EL (cell line): Measurements from ENCODE around the gene KAT14.
"Not testable (repeated sequence)": the region's sequence is repeated elsewhere in the genome, so short reads cannot be mapped to it uniquely, and the experiment has no call there.

Source experiments
- DNase-seq: peaks from one replicate; pipeline ENCODE4 v3.0.0-alpha.2; 2016

KAT14 gene

GRCh38 chr20:18165553-18165952 is 27.9 kb downstream of the KAT14 start:
- no peak for DNase-seq

- no peak for DNase-seq
These were observed 28.7 kb downstream of the KAT14 start for GRCh38 chr20:18166241-18166881.

- DNase-seq, result no peak
These were observed 29.3 kb downstream of the KAT14 start for GRCh38 chr20:18166950-18167349.

GRCh38 chr20:18172379-18172778 is 34.7 kb downstream of the KAT14 start:
- no peak for DNase-seq

GRCh38 chr20:18174906-18175683 is 37.4 kb downstream of the KAT14 start:
- no peak for DNase-seq

GRCh38 chr20:18176318-18176785 is 38.7 kb downstream of the KAT14 start:
- no peak for DNase-seq

- not testable (repeated sequence) for DNase-seq
These were observed 42.7 kb downstream of the KAT14 start for GRCh38 chr20:18180366-18180765.

- DNase-seq, result no peak
These were observed 43.2 kb downstream of the KAT14 start for GRCh38 chr20:18180815-18181214.

GRCh38 chr20:18187020-18187419 is 49.4 kb downstream of the KAT14 start:
- DNase-seq, result no peak

- DNase-seq, result no peak
These were observed 50.8 kb downstream of the KAT14 start for GRCh38 chr20:18188434-18188833.

- no peak for DNase-seq
These were observed 52.9 kb downstream of the KAT14 start for GRCh38 chr20:18190338-18191233.

- DNase-seq, result no peak
These were observed 53.6 kb downstream of the KAT14 start for GRCh38 chr20:18191306-18191705.

- not testable (repeated sequence) for DNase-seq
These were observed 56.8 kb downstream of the KAT14 start for GRCh38 chr20:18194461-18194860.

GRCh38 chr20:18195931-18196330 is 58.3 kb downstream of the KAT14 start:
- DNase-seq, result no peak

- no peak for DNase-seq
These were observed 59.9 kb downstream of the KAT14 start for GRCh38 chr20:18197382-18198070.

- DNase-seq, result no peak
These were observed 65.3 kb downstream of the KAT14 start for GRCh38 chr20:18202966-18203365.

GRCh38 chr20:18203700-18204099 is 66.0 kb downstream of the KAT14 start:
- DNase-seq, result not testable (repeated sequence)

- no peak for DNase-seq
These were observed 75.3 kb downstream of the KAT14 start for GRCh38 chr20:18213002-18213401.

GRCh38 chr20:18215566-18215965 is 77.9 kb downstream of the KAT14 start:
- DNase-seq, result no peak

- no peak for DNase-seq
These were observed 80.6 kb downstream of the KAT14 start for GRCh38 chr20:18218280-18218679.

- no peak for DNase-seq
These were observed 85.7 kb downstream of the KAT14 start for GRCh38 chr20:18223409-18223808.

- peak; percentile 62 for DNase-seq
These were observed 87.4 kb downstream of the KAT14 start for GRCh38 chr20:18224968-18225568.
